Activated T-cell treated with anti-CD3 and anti-CD28 coated beads, Interleukin-2, amount 50 U/mL, for 72 hours (primary cell): Measurements from ENCODE around the gene MBP. TPM values are rescaled to one million over a fixed set of nuclear protein-coding genes. Genes with fewer than 3 reads are reported as not detected.

Experiments used
- ATAC-seq, 2 donors: fragments of 150-1000 bp; cut with Tn5 transposase; replicated peaks in 1 of 2; 2 replicates each; pipeline ENCODE4 v1.10.0; 2021; ENCODE audit warnings: moderate library complexity in 2 of 2, mild to moderate bottlenecking in 1 of 2
- DNase-seq, 2 donors: peaks; one replicate each; pipeline ENCODE4 v3.0.0; 2021 to 2022; ENCODE audit warnings: mixed read lengths in 1 of 2
- H3K27ac Mint-ChIP-seq: one replicate; pipeline ENCODE4 v1.8.0; 2022; ENCODE audit warnings: mild to moderate bottlenecking, moderate library complexity, mixed read lengths
- H3K27me3 Mint-ChIP-seq: one replicate; pipeline ENCODE4 v1.8.0; 2022; ENCODE audit warnings: low read depth, mixed read lengths
- H3K36me3 Mint-ChIP-seq, 2 donors: one replicate each; pipeline ENCODE4 v1.8.0; 2022; ENCODE audit warnings: mixed read lengths in 2 of 2, mild to moderate bottlenecking in 1 of 2; ENCODE audit not compliant: insufficient read depth in 2 of 2
- H3K4me1 Mint-ChIP-seq: one replicate; pipeline ENCODE4 v1.8.0; 2022; ENCODE audit warnings: low read depth, mixed read lengths
- H3K4me3 Mint-ChIP-seq, 2 donors: one replicate each; pipeline ENCODE4 v1.8.0; 2022; ENCODE audit warnings: mild to moderate bottlenecking in 2 of 2, mixed read lengths in 2 of 2, moderate library complexity in 2 of 2
- H3K9me3 Mint-ChIP-seq, 2 donors: one replicate each; pipeline ENCODE4 v1.8.0; 2022; ENCODE audit warnings: mixed read lengths in 2 of 2
- total RNA-seq, 2 donors: library from RNA; stranded (reverse); gene quantifications; one replicate each; pipeline ENCODE4 v1.2.3, GENCODE V29; 2022

MBP gene
- total RNA-seq, 2 donors from 2014 or later: 101 to 107 TPM

- no peak for ATAC-seq
- no peaks in the 10 kb centered on the region for H3K9me3 Mint-ChIP-seq
- no peak overlapping the region for H3K27ac Mint-ChIP-seq
- peaks cover 84% of the 10 kb centered on the region for H3K4me1 Mint-ChIP-seq
- DNase-seq: no peak
- H3K36me3 Mint-ChIP-seq: peaks cover 6 to 22% of the 10 kb centered on the region in 2 donors
- H3K4me3 Mint-ChIP-seq: no peak overlapping the region
- H3K27me3 Mint-ChIP-seq: no peaks in the 10 kb centered on the region
These were observed 19.9 kb downstream of the MBP start for GRCh38 chr18:77112747-77113092.

GRCh38 chr18:77111951-77112746 is 20.4 kb downstream of the MBP start:
- Mint-ChIP-seq H3K4me3 (peak overlapping the region in 1 of 2 donors; percentile 36), H3K4me1 (peaks cover 86% of the 10 kb centered on the region), H3K36me3 (peaks cover 4 to 18% of the 10 kb centered on the region in 2 donors), H3K27ac (peak overlapping the region; percentile 2), H3K9me3 (no peaks in the 10 kb centered on the region), H3K27me3 (no peaks in the 10 kb centered on the region)
- ATAC-seq (no peak), DNase-seq (no peak)

- ATAC-seq (no peak), DNase-seq (no peak)
- Mint-ChIP-seq H3K27me3 (no peaks in the 10 kb centered on the region), H3K27ac (peak overlapping the region; percentile 2), H3K36me3 (peaks cover 4 to 16% of the 10 kb centered on the region in 2 donors), H3K4me3 (no peak overlapping the region), H3K9me3 (peaks cover 0 to under 1% of the 10 kb centered on the region in 2 donors), H3K4me1 (peaks cover 88% of the 10 kb centered on the region)
These were observed 21.1 kb downstream of the MBP start for GRCh38 chr18:77111449-77111848.

GRCh38 chr18:77110936-77111335 is 21.6 kb downstream of the MBP start:
- no peak overlapping the region for H3K27ac Mint-ChIP-seq
- H3K36me3 Mint-ChIP-seq: peaks cover 5 to 18% of the 10 kb centered on the region in 2 donors

GRCh38 chr18:77110400-77110799 is 22.2 kb downstream of the MBP start:
- H3K4me3 Mint-ChIP-seq: no peak overlapping the region

More at GRCh38 chr18:77110936-77111335, 21.6 kb downstream of the MBP start:
- Mint-ChIP-seq H3K9me3 (peaks cover 0 to 2% of the 10 kb centered on the region in 2 donors), H3K27me3 (no peaks in the 10 kb centered on the region), H3K4me3 (no peak overlapping the region), H3K4me1 (peaks cover 88% of the 10 kb centered on the region)
- no peak for ATAC-seq
- DNase-seq: no peak

GRCh38 chr18:77109648-77110019 is 22.9 kb downstream of the MBP start:
- no peak overlapping the region for H3K27ac Mint-ChIP-seq
- peaks cover 88% of the 10 kb centered on the region for H3K4me1 Mint-ChIP-seq
- DNase-seq: no peak
- no peak overlapping the region for H3K4me3 Mint-ChIP-seq
- H3K9me3 Mint-ChIP-seq: peaks cover 0 to 2% of the 10 kb centered on the region in 2 donors
- H3K36me3 Mint-ChIP-seq: peaks cover 13 to 26% of the 10 kb centered on the region in 2 donors
- ATAC-seq: no peak
- no peaks in the 10 kb centered on the region for H3K27me3 Mint-ChIP-seq

More at GRCh38 chr18:77110400-77110799, 22.2 kb downstream of the MBP start:
- Mint-ChIP-seq H3K36me3 (peaks cover 9 to 22% of the 10 kb centered on the region in 2 donors), H3K4me1 (peaks cover 88% of the 10 kb centered on the region), H3K9me3 (peaks cover 0 to 2% of the 10 kb centered on the region in 2 donors), H3K27me3 (no peaks in the 10 kb centered on the region), H3K27ac (peak overlapping the region; percentile 35)
- DNase-seq (no peak), ATAC-seq (no peak)

- ATAC-seq: no peak
- DNase-seq: no peak
These were observed 23.5 kb downstream of the MBP start for GRCh38 chr18:77108821-77109647.

GRCh38 chr18:77108001-77108692 is 24.4 kb downstream of the MBP start:
- Mint-ChIP-seq H3K27me3 (no peaks in the 10 kb centered on the region), H3K4me3 (peak overlapping the region; percentile 31 to 85), H3K27ac (peak overlapping the region; percentile 83), H3K36me3 (peaks cover 21 to 36% of the 10 kb centered on the region in 2 donors), H3K4me1 (peaks cover 88% of the 10 kb centered on the region), H3K9me3 (peaks cover 0 to 2% of the 10 kb centered on the region in 2 donors)
- ATAC-seq (peak; percentile 76 to 80), DNase-seq (peak; percentile 44 to 51)

More at GRCh38 chr18:77108821-77109647, 23.5 kb downstream of the MBP start:
- peaks cover 17 to 31% of the 10 kb centered on the region in 2 donors for H3K36me3 Mint-ChIP-seq
- no peak overlapping the region for H3K27ac Mint-ChIP-seq
- H3K4me1 Mint-ChIP-seq: peaks cover 88% of the 10 kb centered on the region
- H3K4me3 Mint-ChIP-seq: peak overlapping the region in 1 of 2 donors; percentile 85
- peaks cover 0 to 2% of the 10 kb centered on the region in 2 donors for H3K9me3 Mint-ChIP-seq
- H3K27me3 Mint-ChIP-seq: no peaks in the 10 kb centered on the region

- Mint-ChIP-seq H3K27me3 (no peaks in the 10 kb centered on the region), H3K27ac (peak overlapping the region; percentile 83), H3K4me1 (peaks cover 90% of the 10 kb centered on the region), H3K9me3 (peaks cover 0 to 2% of the 10 kb centered on the region in 2 donors), H3K4me3 (peak overlapping the region; percentile 65 to 85), H3K36me3 (peaks cover 21 to 35% of the 10 kb centered on the region in 2 donors)
- ATAC-seq: peak in 1 of 2 donors; percentile 0
- no peak for DNase-seq
These were observed 25.3 kb downstream of the MBP start for GRCh38 chr18:77107292-77107691.

- ATAC-seq: peak; percentile 6 to 8
- Mint-ChIP-seq H3K9me3 (peaks cover 0 to 2% of the 10 kb centered on the region in 2 donors), H3K4me1 (peaks cover 93% of the 10 kb centered on the region)
These were observed 26.3 kb downstream of the MBP start for GRCh38 chr18:77106331-77106730.

GRCh38 chr18:77105680-77106079 is 26.9 kb downstream of the MBP start:
- peak overlapping the region; percentile 65 to 85 for H3K4me3 Mint-ChIP-seq
- peaks cover 23 to 33% of the 10 kb centered on the region in 2 donors for H3K36me3 Mint-ChIP-seq
- peaks cover 0 to 2% of the 10 kb centered on the region in 2 donors for H3K9me3 Mint-ChIP-seq
- H3K27ac Mint-ChIP-seq: peak overlapping the region; percentile 85
- peaks cover 93% of the 10 kb centered on the region for H3K4me1 Mint-ChIP-seq
- no peaks in the 10 kb centered on the region for H3K27me3 Mint-ChIP-seq
- ATAC-seq (no peak), DNase-seq (no peak)

More at GRCh38 chr18:77106331-77106730, 26.3 kb downstream of the MBP start:
- Mint-ChIP-seq H3K36me3 (peaks cover 21 to 35% of the 10 kb centered on the region in 2 donors), H3K4me3 (peak overlapping the region; percentile 65 to 85), H3K27ac (peak overlapping the region; percentile 85), H3K27me3 (no peaks in the 10 kb centered on the region)
- peak; percentile 80 for DNase-seq

GRCh38 chr18:77105028-77105427 is 27.6 kb downstream of the MBP start:
- peaks cover 24 to 35% of the 10 kb centered on the region in 2 donors for H3K36me3 Mint-ChIP-seq
- no peaks in the 10 kb centered on the region for H3K27me3 Mint-ChIP-seq
- DNase-seq (no peak), ATAC-seq (no peak)
- H3K4me1 Mint-ChIP-seq: peaks cover 94% of the 10 kb centered on the region
- peak overlapping the region; percentile 65 to 85 for H3K4me3 Mint-ChIP-seq
- peaks cover 0 to 2% of the 10 kb centered on the region in 2 donors for H3K9me3 Mint-ChIP-seq
- peak overlapping the region; percentile 85 for H3K27ac Mint-ChIP-seq
